ENCODE results near the gene ADAMTS17. TPM values are rescaled to one million over a fixed set of nuclear protein-coding genes. Genes with fewer than 3 reads are reported as not detected.

The ADAMTS17 gene
- total RNA-seq, 4 donors from 2014 or later = 5.0 to 16.2 (median 11.6) TPM

DNA sequence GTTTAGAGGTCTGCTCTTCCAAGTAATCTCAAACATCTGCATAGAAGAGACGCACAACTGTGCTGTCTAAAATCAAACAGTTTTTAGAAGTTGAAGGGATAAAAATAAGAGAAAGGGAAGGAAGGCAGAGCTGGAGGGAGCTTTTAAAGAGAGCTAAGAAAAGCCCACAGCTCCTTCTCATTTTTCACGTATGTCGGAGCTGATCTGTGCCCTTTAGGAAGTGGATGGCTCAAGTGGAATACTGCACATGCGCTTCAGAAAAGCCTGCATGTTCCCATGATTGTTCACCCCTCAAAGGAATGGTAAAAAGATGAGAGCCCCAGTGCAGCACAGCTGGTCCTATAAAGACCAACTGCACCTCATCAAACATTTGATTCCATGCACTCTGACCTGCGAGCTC, 207.2 kb downstream of the ADAMTS17 start:
- Histone ChIP-seq H3K4me3 (no peak overlapping the region), H3K36me3 (no peaks in the 10 kb centered on the region), H3K4me1 (no peaks in the 10 kb centered on the region), H3K27ac (no peak overlapping the region), H3K27me3 (no peaks in the 10 kb centered on the region), H3K9me3 (no peaks in the 10 kb centered on the region)
- in situ Hi-C loops (cut with MboI; ENCODE audit: low sequenced_read_pairs in 4 of 4) (loop anchor here in 3 of 4 donors (10.0 to 25.0 kb wide), 2 partner anchors 197 to 200 kb away; no protein-coding TSS in a partner anchor), intact Hi-C loops (cut with DNase I; ENCODE audit: low total_unique reads) (no loop called here)
- ATAC-seq (no peak), DNase-seq (no peak)
- TF ChIP-seq, protein P1, sequence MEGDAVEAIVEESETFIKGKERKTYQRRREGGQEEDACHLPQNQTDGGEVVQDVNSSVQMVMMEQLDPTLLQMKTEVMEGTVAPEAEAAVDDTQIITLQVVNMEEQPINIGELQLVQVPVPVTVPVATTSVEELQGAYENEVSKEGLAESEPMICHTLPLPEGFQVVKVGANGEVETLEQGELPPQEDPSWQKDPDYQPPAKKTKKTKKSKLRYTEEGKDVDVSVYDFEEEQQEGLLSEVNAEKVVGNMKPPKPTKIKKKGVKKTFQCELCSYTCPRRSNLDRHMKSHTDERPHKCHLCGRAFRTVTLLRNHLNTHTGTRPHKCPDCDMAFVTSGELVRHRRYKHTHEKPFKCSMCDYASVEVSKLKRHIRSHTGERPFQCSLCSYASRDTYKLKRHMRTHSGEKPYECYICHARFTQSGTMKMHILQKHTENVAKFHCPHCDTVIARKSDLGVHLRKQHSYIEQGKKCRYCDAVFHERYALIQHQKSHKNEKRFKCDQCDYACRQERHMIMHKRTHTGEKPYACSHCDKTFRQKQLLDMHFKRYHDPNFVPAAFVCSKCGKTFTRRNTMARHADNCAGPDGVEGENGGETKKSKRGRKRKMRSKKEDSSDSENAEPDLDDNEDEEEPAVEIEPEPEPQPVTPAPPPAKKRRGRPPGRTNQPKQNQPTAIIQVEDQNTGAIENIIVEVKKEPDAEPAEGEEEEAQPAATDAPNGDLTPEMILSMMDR (IDR thresholded peaks at IDR 0.05 in 4 of 5, conservative IDR thresholded peaks at IDR 0.05 in 1 of 5) = no peak
- TF ChIP-seq POLR2A (IDR thresholded peaks at IDR 0.05) = no peak

DNA sequence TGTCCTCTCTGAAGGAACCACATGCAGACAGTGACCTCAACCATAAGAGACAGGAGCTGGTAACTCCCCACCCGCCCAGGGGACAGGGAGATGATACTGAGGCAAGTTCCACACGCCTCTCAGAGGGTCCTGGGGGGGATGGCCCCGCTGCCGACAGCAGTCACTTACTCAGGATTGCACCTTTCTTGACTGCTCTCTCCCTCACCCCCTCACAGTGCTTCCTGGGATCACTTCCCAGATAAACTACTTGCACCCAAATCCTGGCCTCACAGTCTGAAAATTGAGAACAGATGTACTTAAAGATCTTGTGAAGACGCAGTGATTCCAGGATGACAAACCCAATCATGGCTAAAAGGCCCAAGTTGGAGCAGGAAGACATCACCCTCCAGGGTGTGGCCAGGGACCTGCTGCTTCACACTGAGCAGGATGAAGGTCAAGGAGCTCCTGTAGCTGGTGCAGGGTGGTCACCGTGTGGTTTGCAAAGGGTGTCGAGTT, 207.6 kb downstream of the ADAMTS17 start:
- DNase-seq = no peak
- intact Hi-C loops (cut with DNase I; ENCODE audit: low total_unique reads) (no loop called here), in situ Hi-C loops (cut with MboI; ENCODE audit: low sequenced_read_pairs in 4 of 4) (loop anchor here in 3 of 4 donors (10.0 to 25.0 kb wide), 2 partner anchors 197 to 199 kb away; no protein-coding TSS in a partner anchor)
- Histone ChIP-seq H3K27ac (no peak overlapping the region), H3K27me3 (no peaks in the 10 kb centered on the region), H3K4me3 (no peak overlapping the region), H3K4me1 (no peaks in the 10 kb centered on the region), H3K36me3 (no peaks in the 10 kb centered on the region), H3K9me3 (no peaks in the 10 kb centered on the region)
- TF ChIP-seq POLR2A (IDR thresholded peaks at IDR 0.05) = no peak
- TF ChIP-seq, protein P1 (IDR thresholded peaks at IDR 0.05 in 4 of 5, conservative IDR thresholded peaks at IDR 0.05 in 1 of 5) = no peak
- no peak for ATAC-seq

DNA sequence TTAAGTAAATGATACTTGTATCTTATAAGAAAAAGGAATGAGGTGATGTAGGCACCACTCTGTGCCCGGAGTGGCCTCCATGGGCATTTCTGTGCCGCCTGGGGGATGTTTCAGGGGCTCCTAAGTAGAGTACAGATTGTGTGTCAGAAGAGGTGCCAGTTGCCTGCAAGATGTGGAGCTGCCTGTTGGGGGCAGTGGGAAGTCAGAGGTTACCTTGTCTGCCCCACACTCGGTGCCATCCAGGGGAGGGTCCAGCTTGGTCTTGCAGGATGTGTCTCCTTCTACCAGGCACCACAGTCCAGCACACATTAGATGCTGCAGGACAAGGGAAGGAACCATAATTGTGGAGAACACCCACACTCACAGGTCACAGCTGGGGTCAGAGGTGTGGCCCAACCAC, 208.8 kb downstream of the ADAMTS17 start:
- DNase-seq = no peak
- intact Hi-C loops (cut with DNase I; ENCODE audit: low total_unique reads) (loop anchor here (2.0 kb wide), 1 partner anchor 204 kb away; no protein-coding TSS in a partner anchor), in situ Hi-C loops (cut with MboI; ENCODE audit: low sequenced_read_pairs in 4 of 4) (loop anchor here in 3 of 4 donors (10.0 to 25.0 kb wide), 2 partner anchors 196 to 198 kb away; no protein-coding TSS in a partner anchor)
- Histone ChIP-seq H3K9me3 (no peaks in the 10 kb centered on the region), H3K36me3 (no peaks in the 10 kb centered on the region), H3K27me3 (no peaks in the 10 kb centered on the region), H3K4me1 (no peaks in the 10 kb centered on the region), H3K4me3 (no peak overlapping the region), H3K27ac (no peak overlapping the region)
- no peak for ATAC-seq
- TF ChIP-seq, protein P1 (IDR thresholded peaks at IDR 0.05 in 4 of 5, conservative IDR thresholded peaks at IDR 0.05 in 1 of 5) = no peak
- no peak for TF ChIP-seq POLR2A (IDR thresholded peaks at IDR 0.05)

DNA sequence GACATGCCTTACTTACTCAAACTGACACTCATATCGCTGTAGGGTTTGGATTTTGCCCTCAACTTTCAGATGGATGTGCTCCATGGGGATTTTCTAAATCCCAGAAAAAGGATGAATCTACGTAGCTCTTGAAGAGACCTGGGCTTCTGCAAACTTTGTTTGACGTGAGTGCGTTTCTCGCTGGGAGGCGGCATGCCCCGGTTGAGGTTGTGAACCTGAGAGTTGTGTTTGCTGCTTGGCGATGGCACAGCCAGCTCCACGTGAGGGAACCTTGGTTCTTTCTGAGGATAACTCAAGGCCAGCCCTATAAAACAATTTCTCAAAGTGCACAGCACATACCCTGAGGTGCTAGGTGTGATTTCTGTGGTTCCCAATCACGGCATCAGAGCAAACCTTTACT, 209.5 kb downstream of the ADAMTS17 start:
- Histone ChIP-seq H3K27ac (no peak overlapping the region), H3K4me1 (no peaks in the 10 kb centered on the region), H3K36me3 (no peaks in the 10 kb centered on the region), H3K9me3 (no peaks in the 10 kb centered on the region), H3K4me3 (no peak overlapping the region), H3K27me3 (no peaks in the 10 kb centered on the region)
- in situ Hi-C loops (cut with MboI; ENCODE audit: low sequenced_read_pairs in 4 of 4) (loop anchor here in 3 of 4 donors (10.0 to 25.0 kb wide), 2 partner anchors 195 to 198 kb away; no protein-coding TSS in a partner anchor), intact Hi-C loops (cut with DNase I; ENCODE audit: low total_unique reads) (loop anchor here (2.0 kb wide), 1 partner anchor 204 kb away; no protein-coding TSS in a partner anchor)
- TF ChIP-seq, protein P1 (IDR thresholded peaks at IDR 0.05 in 4 of 5, conservative IDR thresholded peaks at IDR 0.05 in 1 of 5) = no peak
- TF ChIP-seq POLR2A (IDR thresholded peaks at IDR 0.05) = no peak
- DNase-seq (no peak), ATAC-seq (no peak)
